Activated CD8-positive, alpha-beta memory T cell treated with anti-CD3 and anti-CD28 coated beads, Interleukin-2, amount 50 U/mL, for 24 hours (primary cell): ENCODE results near the gene ASB12.
A peak's percentile ranks its signal among the peaks of the same experiment; 100 is the strongest.
"Not testable (repeated sequence)": the region's sequence is repeated elsewhere in the genome, so short reads cannot be mapped to it uniquely, and the experiment has no call there.

Source experiments
- DNase-seq: peaks from one replicate; pipeline ENCODE4 v3.0.0-alpha.2; 2020; ENCODE audit errors: extremely low read depth

The ASB12 gene, protein sequence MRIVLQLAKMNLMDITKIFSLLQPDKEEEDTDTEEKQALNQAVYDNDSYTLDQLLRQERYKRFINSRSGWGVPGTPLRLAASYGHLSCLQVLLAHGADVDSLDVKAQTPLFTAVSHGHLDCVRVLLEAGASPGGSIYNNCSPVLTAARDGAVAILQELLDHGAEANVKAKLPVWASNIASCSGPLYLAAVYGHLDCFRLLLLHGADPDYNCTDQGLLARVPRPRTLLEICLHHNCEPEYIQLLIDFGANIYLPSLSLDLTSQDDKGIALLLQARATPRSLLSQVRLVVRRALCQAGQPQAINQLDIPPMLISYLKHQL

DNA sequence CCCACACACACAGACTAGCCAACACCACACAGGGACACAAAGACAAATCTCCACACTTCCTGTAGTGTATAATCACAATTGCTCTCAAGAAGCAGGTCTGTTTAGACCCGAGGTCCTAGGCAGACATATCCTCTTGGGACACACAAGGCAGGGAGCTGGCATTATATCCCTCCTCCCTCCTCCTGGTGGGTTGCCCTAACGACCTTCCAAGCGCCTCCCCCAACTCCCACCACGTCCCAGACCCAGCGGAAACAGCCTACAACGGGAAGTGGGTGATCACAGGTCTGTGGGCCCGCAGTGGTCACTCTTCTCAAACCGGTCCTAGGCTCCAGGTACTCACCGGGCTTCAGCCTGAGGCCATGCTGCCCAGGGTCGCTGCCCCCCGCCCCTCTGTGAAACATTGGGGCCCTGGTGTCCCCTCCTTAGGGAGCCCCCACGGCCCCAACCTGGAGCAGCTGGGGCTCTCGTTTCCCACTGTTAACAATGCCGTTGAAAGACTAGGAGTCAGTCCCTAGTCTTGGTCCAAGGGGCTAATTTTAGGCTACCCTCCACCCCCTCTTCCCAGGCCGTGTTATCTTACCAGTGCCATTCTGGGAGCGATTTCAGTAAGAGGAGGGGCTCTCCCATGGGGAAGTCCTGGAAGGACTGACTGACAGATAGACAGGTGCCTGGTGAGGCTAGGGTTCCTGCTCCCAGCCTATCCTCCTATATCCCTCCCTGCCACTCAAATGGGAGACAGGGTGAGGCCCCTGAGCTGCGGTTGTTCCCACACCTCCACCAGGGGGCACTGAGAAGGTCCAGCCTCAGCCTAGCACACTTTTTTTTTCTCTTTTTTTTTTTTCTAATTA, at the start of gene ASB12:
TSS of gene ASB12 (minus strand) at position 485 of the 848 bp plus-strand sequence. CDS start 4,957 bp downstream, outside the sequence.
- no peak for DNase-seq

DNA sequence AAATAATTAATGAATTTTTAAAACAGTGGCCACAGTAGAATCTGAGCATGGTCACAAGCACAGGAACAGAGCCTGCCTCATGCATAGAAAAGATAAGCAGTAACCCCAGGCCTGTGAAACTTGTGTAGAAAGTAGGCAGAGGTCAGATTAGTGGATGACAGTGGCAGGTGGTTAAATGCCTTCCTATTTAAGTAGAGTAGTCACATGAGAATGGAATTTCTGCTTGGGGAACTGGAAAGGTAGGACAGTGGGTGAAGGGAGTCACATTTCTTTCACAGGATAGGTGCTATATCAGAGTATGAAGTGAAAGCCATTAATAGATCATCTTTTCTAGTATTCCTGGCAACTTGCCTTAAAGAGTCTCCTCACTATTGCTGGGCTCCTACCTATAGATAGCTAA, 34.9 kb upstream of the ASB12 start:
- no peak for DNase-seq

DNA sequence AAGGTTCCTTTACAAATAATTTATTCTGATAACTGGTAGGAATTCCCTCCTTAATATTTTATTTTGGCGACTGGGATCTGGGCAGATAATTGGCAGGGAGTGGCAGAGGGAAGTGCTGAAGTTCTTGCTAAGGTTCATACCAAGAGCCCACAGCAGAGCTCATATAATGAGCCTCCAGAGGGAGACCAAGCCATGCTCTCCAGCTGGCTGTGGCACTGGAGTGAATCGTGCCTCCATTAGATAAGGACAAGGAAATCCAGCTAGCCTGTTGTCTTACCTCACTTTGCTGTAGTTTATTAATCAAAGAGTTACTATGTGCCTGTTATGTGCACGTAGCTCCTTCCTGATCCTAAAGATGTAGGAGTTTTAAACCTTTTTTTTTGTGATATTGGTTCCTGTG, 1.3 kb downstream of the ASB12 start:
- no peak for DNase-seq

DNA sequence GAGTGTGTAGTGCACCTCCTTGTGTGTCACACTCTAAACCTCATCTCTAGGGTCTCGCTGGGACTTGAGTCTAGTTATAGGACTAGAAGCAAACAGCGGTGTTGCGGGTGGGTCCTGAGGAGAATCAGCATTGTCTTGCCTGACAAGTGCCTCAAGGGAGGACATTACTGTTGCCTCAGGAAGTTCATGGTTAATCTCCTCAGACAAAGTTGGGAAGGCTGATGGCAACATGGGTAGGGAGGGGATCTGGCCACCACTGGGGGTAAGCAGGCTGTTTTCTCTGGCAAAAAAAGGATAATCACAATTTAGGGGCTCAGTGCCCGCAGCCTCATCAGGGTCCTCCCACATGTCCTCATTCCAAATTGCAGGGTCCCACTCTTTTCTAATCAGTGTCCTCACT, 12.4 kb downstream of the ASB12 start:
- no peak for DNase-seq

DNA sequence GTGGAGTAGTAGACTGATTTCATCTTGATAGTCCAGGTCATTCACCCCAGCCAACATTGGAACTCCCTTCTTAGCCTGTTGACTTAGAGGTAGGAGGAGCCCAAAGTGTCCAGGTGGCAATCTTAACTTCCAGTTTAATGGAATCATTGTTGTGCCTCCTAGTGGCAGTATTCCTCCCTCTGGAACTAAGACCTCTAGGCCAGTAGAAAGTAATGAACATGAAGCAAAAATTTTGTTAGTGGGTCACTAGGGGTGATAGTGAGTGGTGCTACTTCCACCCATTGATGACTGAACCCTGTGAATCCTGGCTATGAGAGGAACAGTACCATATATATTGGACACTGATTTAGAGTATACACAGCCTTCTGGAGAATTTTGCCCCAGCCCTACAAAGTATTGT, 16.4 kb downstream of the ASB12 start:
- DNase-seq: not testable (repeated sequence)

DNA sequence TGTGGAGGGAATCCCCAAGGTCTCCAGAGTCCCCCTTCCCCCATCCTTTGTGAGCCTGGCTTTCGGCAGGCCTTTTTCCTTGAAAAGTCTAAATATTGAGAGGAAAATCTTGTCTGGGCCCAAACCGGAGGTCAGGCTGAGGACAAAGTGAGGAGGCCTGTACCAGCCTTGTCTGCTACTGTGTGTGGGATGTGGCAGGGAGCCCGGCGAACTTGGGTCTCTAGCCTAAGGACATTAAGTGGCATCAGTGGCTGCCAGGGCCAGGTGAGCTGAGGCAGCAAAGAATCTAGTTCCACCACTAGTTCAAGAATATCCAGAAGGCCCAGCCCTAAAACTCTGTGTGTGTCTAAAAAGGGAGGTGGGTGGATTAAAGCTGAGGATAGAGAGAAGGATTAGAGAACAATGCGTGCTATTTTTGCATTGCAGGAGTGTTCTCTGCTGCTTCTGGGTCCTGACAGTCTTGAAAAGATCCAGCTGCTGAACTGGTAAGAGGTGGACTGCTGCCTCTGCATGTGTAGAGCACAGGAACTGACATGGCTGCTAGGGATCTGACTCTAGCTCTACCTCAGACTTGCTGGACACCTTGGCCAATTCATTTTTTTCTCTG, 23.7 kb downstream of the ASB12 start:
- no peak for DNase-seq

DNA sequence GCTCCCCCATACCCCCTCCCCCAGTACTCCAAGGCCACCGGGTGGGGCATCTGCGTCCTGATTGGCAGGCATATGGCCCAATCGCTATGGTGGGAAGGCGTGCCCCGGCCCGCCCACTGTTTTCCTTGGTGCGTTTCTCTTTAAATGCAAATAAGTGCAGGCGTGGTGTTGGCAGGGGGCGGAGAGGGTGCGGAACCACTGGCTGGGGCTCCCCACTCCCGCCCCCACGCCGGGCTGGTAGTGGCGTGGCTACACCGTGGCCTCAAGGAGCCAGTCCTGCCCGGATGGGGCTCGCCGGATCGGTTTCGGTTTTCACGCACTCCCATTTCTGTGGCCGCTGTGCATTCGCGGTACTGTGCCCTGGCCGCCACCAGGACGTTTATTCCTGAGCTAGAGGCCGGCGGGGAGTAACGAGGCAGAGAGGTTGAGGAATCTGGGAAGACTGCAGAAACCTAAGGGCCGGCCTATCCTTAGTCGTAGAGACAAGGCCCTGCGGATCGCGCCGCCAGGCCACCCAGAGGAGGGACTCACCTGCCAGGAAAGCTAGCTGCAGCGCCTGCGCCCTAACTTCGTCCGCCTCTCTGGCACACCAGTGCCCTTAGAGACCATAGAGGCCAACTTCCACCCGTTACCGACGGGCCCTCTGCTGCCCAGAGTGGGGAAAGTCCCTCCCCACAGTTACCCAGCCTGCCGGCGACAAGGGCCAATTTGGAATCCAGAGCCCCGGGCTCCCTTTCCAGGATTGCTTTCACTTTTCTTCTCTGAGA, 24.5 kb downstream of the ASB12 start:
- peak; percentile 62 for DNase-seq

DNA sequence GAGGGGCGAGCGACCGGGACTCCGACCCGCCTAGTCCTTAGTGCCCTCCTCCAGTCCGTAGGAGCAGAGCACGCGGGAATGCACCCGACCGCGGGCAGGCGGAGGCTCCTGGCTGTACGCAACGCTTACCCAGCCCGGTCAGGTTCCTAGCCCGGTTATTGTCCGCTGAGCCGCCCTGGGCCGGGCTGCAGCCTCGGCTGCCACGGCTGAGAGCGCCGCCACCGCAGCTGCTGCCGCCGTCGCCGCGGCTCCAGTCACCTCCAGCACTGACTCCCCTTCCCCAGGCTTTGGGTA, 25.0 kb downstream of the ASB12 start, which contains the start of gene AMER1:
TSS of gene AMER1 (minus strand) at position 268 of the 294 bp plus-strand sequence. CDS start 12,422 bp downstream, outside the sequence.
- no peak for DNase-seq

DNA sequence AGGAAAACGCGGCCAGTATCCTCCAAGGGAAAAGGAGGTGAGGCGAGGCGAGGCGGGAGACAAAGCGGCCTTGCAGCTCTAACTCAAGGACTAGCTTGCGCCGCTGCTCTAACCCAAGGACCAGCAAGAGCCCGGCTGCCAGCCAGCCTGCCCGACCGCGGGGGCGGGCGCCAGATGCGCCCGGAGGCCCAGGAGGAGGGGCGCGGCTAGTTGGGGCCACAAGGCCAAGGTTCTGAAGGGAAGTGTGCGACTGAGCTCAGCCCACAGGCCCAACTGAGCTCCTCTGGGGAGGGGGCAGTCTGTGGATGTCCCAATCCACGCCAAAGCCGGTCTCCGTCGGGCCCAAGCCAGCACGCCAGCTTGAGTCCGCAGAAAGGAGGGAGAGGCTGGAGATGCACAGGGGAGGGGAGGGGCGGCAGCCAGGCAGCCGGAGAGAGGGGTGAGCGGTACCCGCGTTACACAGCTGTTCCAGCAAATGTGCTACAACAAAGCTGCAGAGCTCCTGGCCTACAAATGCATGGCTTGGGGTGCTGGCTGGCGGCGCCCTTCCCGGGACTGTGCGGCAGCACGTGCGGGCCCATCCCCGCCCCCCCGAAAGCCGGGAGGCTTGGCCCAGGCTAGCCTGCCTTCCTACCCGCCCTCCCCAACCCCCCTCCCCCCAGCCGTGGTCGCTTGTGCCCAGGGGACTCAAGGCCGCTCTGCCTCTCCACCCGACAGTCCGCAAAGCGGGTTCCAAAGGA, 25.5 kb downstream of the ASB12 start:
- no peak for DNase-seq

DNA sequence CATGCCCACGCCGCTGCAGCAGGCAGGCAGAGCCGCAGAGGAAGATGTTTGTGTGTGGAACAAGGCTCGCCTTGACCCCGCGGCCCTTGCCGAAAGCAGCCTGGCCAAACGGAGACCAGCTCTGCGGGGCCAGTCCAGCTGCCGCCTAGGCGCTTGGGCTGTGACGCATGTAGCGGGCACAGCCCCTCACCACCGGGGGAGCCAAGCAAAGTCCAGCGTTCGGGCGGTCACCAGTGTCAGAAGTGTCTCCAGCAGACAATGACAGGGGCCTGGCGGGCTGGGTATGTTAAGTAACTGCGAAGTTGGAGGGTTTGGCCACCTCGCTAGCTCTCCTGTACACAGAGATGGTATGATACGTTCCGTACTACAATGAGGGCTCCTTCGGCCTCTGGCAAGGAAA, 26.2 kb downstream of the ASB12 start:
- no peak for DNase-seq

DNA sequence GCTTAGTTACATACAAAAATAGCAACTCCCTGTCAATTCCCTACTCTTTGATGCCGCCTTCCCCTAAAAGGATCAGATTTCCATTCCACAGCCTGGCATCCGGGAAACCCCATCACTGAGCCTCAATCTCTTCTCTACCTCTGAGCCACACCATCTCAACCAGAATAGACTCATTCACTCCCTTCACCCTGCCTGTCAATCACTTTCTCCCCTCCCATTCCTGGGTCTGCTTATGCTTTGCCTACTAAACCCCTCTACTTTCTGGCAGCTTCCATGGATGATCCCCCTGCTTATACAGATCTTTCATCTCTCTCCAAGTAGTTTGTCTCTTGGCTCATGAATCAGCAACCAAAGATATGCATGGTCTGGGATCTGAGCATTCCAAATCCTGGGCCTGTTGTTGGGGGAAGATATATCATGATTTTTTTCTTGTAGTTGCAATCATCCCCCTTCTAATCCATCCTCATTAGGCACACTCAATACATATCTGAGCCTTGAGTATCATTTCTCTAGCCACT, 27.5 kb downstream of the ASB12 start:
- no peak for DNase-seq

DNA sequence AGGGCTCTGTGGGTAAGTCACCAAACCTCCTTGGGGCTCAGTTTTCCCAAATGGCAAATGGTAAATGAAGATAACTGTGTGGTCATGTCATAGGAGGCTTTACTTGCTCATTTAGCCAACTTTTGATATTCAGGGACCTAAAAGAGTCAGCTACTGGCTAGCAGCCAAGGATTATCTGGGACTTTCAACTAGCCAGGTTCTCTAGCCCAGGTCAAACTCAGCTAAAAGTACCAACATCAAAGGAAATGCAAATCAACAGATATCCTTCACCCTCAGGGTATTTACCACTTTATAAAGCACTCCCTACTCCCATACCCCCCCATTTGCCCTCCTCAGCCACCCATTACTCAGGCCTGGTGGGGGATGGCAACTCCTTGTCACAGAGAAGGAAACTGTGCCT, 32.4 kb downstream of the ASB12 start:
- no peak for DNase-seq

DNA sequence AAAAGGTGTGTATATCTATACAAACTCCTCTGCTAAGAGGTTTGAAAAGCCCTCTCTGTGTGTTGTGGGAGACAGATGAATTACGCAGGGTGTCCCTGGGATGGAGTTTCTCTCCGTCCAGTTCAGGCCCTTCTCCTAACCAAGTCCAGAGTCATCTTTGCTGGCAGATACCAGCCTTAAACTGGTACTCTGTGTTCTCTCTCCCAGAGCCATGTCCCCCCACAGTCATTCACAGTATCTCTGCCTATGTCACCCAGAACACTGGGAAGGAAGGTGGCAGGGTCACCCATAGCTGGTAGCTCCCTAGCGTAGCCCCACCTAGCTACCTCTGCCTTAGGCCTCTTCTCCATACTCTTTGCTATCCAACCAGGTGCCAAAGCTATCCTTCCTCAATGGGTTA, 33.8 kb downstream of the ASB12 start:
- DNase-seq: no peak

DNA sequence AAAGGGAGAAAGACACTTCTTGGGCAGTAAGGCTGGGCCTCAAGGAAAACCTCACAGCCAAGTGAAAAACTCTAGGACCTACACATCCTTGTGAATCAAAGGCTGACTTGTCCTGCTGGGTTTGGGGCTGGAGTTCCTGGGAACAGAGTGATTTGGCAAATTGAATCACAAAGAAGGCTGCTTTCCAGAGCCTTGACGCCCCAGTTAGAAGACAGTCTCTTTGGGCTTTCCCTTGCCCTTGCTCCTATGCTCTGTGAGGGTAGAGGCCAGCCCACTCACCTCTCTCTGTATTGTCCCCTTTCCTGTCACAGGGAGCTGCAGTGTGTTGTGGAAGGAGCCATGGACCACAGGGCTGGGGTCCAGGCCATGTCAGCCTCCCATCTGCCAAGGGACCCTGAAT, 34.5 kb downstream of the ASB12 start:
- DNase-seq: no peak

DNA sequence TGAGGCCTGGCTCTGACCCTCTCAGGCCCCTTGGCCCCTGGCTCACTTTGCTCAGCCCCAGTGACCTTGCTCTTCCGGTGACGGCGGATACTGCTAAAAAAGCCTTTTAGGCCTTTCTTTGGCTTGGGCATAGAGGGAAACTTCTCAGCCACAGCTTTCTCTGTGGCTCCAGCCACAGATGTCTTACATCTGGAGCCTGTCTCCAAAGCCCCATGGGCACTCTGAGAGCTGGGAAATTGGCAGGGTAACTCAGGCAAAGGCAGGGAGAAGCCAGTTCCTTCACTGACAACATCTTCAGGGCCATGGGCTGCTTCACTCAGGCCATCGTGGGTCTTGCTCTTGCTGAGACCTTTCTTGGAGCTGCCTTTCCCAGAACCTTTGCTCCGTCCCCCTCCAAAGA, 37.7 kb downstream of the ASB12 start:
- DNase-seq: no peak

DNA sequence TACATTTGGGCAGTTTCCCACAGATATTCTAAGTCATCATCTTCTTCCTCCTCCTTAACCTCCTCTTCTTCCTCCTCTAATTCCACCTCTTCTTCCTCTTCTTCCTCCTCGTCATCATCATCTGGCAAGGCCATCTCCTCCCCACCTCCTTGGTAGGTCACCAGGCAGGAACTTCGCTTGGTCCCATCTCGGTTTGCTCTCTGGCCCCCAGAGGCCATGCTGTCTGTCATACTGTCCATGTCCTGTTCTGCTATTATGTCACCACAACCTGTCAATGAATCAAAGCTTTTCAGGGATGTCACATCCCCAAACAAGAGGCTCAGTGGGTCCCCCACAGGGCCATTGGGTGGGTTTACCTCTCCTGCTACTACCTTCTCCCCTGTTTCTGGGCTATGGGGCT, 38.4 kb downstream of the ASB12 start:
- no peak for DNase-seq

DNA sequence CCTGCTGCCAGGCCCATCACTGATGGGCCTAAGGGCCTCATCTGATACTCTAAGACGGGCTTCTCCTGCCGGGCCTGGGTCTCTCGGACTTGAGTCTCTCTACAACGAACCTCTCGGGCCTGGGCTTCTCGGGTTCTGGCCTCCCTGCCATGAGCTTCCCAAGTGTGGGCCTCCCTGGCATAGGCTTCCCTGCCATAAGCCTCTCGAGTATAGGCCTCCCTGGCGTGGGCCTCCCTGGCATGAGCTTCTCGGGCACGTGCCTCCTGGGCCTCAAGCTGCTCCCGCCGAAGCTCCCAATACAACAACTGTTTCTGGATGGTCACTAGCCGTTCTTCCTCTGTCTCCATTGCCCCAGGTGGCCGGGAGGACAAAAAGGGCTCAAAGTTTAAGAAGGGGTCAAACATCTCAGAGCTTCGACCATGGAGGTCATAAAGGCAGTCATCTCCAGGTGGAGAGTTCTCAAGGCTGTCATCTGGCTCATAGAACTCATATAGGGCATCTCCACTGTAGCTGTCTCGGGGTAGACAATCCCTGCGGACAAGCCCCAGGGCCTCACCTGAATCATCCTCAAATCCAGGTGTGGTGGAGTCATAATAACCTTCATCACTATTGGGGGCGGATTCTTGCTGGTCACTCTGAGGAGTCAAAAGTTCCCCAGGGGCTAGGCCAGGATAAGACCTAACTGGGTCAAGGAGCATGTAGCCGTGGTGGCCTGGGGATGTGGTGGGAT, 39.0 kb downstream of the ASB12 start:
- no peak for DNase-seq

DNA sequence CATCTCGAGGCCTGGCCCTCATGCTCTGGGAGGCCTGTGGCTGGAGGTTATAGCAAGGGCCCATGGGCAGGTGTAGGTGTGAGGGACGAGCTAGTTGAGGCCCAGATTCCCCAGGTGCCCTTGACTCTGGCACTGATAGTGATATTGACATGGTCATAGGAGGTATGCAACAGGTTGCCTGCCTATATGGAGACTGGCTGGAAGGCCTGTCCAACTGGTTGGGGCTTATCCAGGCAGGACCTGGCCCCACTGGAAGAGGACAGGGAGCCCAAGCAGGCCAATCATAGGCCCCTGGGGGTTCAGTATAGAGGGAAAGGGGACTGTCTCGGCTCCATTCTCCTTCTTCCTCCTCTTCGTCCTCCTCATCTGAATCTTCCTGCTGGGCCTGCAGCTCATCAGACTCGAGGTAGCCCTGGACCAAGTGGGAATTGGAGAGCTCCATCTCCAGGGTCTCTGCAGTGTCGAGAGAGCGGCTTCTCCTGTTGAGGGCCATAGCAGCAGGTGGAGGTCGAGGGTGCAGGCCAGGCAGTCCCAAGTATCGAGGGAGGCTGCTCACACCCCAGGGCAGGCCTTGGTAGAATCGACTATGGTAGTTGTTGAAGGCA, 40.2 kb downstream of the ASB12 start:
- no peak for DNase-seq

DNA sequence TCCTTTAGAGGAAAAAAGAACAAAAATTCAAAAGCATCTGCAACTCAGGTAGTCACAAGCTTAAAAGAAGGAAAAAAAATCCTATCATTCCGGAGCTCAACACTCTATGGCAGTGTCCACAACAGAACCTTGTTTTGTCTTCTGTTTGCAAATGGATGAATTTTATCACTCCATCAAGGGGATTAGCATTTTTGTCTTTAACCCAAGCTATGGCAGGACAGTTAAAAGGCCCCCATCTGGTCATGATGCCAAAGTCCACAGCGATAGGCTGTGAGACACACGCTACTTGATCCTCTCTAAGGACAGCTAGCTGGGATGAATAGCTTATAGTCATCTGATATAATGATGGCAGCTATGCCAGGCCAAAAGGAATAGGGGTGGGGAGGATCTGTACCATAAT, 41.5 kb downstream of the ASB12 start:
- DNase-seq: no peak

DNA sequence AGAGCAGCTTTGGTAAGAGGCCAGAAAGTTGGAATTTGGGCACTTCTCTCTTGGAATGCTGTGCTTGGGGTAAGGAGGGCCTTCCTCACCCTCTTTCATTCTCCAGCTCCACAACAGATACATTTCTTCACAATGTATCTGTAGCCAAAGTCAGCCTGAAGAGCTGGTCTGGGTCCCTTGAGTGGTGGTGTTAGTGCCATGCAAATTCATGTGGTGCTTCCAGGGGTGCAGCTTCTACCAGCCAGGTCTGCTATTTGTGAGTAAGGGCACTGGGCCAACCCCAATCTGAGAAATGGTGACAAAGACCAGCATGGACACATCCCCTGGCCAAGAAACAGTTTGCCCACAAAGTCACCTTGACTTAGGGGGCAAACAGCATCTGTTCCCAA, 42.7 kb downstream of the ASB12 start:
- no peak for DNase-seq
